Measurements from ENCODE around the gene TMPRSS9. TPM values are rescaled to one million over a fixed set of nuclear protein-coding genes. Genes with fewer than 3 reads are reported as not detected.
"Not testable (repeated sequence)": the region's sequence is repeated elsewhere in the genome, so short reads cannot be mapped to it uniquely, and the experiment has no call there.

Gene TMPRSS9
- total RNA-seq, 2 donors from 2014 or later: 0.25 to 0.34 TPM

DNA sequence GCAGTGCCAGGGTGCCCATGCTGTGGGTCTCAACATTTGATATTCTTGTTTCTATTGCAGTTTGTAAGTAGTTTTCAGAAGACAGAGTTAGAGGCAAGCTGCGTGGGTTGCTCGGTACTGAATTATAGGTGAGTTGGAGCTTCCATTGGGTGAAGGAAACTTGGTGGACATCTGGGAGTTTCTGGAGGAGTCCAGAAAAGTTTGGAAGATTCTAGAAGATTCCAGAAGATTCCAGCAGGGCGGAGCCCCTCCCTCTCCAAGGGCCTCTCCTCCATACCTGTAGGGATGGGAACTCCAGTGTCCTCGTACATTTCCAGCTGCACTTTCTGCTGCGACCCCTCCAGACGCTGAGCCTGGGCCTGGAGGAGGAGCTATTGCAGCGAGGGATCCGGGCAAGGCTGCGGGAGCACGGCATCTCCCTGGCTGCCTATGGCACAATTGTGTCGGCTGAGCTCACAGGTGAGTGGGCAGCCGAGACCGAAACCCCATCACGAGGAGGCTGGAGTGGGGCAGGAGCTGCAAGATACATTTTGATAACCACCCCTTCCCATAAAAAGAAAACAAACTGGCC is 38.8 kb downstream of the TMPRSS9 start:
- intact Hi-C loops (cut with DNase I, micrococcal nuclease): loop anchor here in 1 of 2 donors (10.0 kb wide), 1 partner anchor 124 kb away; no protein-coding TSS in a partner anchor
- DNase-seq: no peak
- ATAC-seq: no peak

DNA sequence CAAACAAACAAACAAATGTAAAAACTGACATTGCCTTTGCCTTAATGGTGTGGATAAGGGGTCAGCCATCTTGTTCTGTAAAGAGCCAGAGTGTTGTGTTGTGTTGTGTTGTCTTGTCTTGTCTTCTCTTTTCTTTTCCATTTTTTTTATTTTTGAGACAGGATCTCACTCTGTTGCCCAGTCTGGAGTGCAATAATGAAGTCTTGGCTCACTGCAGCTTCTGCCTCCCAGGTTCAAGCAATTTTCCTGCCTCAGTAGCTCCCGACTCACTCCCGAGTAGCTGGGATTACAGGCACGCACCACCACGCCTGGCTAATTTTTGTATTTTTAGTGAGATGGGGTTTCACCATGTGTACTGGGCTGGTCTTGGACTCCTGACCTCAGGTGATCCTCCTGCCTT is 39.5 kb downstream of the TMPRSS9 start:
- ATAC-seq (no peak), DNase-seq (no peak)
- intact Hi-C loops (cut with DNase I, micrococcal nuclease): loop anchor here in 1 of 2 donors (10.0 kb wide), 1 partner anchor 125 kb away; no protein-coding TSS in a partner anchor

DNA sequence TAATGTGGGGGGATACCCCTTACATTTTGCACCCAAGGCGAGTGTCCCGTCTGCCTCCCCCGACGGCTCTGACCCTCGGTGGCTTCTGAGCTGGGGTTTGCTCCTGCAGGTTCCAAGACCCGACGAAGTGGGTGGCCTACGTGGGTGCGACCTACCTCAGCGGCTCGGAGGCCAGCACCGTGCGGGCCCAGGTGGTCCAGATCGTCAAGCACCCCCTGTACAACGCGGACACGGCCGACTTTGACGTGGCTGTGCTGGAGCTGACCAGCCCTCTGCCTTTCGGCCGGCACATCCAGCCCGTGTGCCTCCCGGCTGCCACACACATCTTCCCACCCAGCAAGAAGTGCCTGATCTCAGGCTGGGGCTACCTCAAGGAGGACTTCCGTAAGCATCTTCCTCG is 48.2 kb downstream of the TMPRSS9 start:
- no peak for ATAC-seq
- intact Hi-C loops (cut with DNase I, micrococcal nuclease): no loop called here
- no peak for DNase-seq

GRCh38 chr19:2409352-2409912 is 49.4 kb downstream of the TMPRSS9 start:
- intact Hi-C loops (cut with DNase I, micrococcal nuclease): no loop called here
- ATAC-seq (no peak), DNase-seq (no peak)

DNA sequence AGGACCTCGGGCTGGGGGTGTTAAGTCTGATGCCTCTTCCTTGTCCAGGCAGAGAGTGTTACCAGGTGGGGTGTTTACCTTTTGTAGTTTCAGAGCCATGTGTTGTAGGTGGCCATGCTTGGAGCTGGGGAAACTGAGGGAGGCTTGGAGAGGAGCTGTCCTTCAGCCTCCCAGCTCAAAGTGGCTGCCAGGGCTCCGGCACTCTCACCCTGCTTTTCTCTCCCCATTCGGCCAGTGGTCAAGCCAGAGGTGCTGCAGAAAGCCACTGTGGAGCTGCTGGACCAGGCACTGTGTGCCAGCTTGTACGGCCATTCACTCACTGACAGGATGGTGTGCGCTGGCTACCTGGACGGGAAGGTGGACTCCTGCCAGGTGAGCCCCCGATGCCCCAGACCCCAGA is 50.0 kb downstream of the TMPRSS9 start:
- ATAC-seq: no peak
- DNase-seq: no peak
- intact Hi-C loops (cut with DNase I, micrococcal nuclease): no loop called here

DNA sequence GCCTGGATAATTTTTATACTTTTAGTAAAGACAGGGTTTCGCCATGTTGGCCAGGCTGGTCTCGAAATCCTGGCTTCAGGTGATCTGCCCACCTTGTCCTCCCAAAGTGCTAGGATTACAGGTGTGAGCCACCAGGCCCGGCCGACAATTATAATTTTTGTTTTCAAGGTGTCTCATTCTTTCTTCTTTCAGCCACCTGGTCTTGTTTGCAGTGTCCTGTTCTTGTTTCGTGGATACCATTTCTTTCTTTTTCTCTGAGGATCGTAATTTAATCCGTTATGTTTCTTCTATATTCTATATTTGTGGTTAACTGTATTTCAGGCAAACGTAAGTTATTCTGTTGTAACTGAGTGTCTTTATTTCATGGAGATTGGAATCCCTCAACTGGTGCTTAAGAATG is 51.6 kb downstream of the TMPRSS9 start:
- ATAC-seq: no peak
- intact Hi-C loops (cut with DNase I, micrococcal nuclease): no loop called here

GRCh38 chr19:2412449-2412848 is 52.4 kb downstream of the TMPRSS9 start:
- DNase-seq (no peak), ATAC-seq (no peak)
- intact Hi-C loops (cut with DNase I, micrococcal nuclease): no loop called here

More for the DNA sequence above, 51.6 kb downstream of the TMPRSS9 start:
- DNase-seq: no peak

DNA sequence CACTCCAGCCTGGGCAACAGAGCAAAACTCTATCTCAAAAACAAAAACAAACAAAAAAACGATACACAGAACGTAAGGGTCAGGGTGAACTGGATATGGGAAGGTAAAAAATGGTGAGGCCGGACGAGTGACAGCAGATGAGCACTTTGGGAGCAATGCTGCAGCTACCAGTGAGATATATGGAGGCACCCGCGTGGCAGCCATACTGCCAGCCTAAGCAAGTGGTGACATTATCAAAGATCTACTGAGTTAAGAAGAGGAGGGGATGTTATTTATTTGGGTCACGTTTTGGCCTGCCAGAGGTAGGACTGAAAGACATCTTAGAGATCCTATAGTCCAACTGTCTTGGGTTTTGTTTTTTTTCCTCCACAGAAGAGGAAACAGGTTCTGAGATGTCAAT is 53.1 kb downstream of the TMPRSS9 start:
- intact Hi-C loops (cut with DNase I, micrococcal nuclease): no loop called here
- DNase-seq (no peak), ATAC-seq (no peak)

- ATAC-seq (no peak), DNase-seq (no peak)
- intact Hi-C loops (cut with DNase I, micrococcal nuclease): no loop called here
These were observed 53.6 kb downstream of the TMPRSS9 start for GRCh38 chr19:2413629-2414028.

DNA sequence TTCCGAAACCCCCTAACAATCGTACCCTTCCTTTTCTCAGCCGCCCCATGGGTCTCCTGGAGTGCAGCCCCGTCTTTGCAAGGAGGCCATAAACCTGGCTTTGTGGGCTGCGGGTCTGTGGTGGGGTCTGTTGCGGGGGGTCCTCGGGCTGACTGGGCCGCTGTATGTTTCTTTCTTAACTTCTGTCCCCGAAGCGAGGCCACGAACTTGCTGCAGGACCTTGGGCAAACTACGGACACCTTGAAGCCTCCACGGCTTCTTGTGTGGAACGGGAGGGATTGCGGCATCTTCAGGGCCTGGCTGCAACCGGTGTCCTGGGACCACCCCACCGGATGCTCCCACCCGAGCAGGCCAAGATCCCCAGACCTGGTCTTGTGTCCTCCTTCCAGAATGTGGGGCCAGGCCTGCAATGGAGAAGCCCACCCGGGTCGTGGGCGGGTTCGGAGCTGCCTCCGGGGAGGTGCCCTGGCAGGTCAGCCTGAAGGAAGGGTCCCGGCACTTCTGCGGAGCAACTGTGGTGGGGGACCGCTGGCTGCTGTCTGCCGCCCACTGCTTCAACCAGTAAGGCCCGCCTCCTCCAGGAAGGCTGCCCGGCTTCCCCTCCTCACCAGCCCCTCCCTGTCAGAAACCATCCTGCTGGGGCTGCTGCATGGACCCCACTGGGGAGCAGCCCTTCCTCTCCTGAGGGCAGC is 55.4 kb downstream of the TMPRSS9 start:
- no peak for DNase-seq
- ATAC-seq: no peak
- intact Hi-C loops (cut with DNase I, micrococcal nuclease): no loop called here

DNA sequence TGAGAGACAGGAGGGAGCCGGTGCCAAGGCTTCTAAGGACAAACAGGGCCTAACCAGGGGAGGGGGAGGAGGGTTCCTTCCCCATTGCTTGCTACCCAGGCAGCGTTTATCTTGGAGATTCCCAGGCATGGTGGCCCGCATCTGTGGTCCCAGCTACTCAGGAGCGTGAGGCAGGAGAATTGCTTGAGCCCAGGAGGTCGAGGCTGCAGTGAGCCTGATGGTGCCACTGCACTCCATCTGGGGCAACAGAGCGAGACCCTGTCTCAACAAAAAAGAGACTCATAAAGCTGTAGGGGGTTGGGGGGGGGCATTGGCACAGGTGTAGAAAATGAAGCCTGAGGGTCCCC is 55.9 kb downstream of the TMPRSS9 start:
- DNase-seq (no peak), ATAC-seq (peak; percentile 17)
- intact Hi-C loops (cut with DNase I, micrococcal nuclease): no loop called here

DNA sequence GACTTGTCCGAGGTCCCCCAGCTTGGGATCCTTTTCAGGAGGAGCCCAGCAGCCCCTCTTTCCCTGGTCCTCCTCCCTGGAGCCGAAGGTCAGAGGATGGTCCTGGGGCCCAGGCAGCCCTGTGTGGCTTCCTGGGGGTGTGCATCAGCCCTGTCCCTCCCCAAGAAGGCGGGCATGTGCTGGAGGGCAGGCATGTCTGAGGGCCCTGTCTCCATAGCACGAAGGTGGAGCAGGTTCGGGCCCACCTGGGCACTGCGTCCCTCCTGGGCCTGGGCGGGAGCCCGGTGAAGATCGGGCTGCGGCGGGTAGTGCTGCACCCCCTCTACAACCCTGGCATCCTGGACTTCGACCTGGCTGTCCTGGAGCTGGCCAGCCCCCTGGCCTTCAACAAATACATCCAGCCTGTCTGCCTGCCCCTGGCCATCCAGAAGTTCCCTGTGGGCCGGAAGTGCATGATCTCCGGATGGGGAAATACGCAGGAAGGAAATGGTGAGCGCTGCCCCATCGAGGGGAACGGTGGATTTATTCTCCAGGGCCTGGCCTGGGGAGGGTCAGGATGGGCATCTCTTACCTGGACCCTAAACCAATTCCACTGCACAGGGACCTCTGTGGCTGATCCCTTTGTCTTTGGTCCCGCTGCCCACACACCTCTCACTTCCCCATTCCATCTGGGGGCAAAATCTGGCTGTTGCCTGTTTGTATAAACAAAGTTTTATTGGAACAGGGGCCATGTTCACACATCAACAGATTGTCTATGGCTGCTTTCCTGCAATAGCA is 56.4 kb downstream of the TMPRSS9 start:
- ATAC-seq (peak; percentile 22), DNase-seq (no peak)
- intact Hi-C loops (cut with DNase I, micrococcal nuclease): no loop called here

DNA sequence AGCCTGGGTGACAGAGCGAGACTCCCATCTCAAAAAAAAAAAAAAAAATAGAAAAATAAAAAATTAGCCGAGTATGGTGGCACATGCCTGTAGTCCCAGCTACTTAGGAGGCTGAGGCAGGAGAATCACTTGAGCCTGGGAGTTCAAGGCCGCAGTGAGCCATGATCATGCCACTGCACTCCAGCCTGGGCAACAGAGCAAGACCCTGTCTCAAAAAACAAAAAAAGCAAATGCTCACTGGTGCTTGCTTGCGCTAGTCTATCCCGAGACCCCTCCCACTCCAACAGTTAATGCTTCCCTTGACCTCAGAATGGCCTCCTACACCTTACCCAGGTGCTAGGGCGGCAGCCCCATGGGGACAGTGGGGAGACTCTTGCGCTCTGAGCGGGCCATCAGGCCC is 57.4 kb downstream of the TMPRSS9 start:
- DNase-seq; intact Hi-C loops (cut with DNase I, micrococcal nuclease); ATAC-seq: not testable (repeated sequence)

GRCh38 chr19:2417881-2418406 is 57.9 kb downstream of the TMPRSS9 start:
- intact Hi-C loops (cut with DNase I, micrococcal nuclease): no loop called here
- ATAC-seq: no peak
- no peak for DNase-seq

GRCh38 chr19:2419754-2420153 is 59.7 kb downstream of the TMPRSS9 start:
- intact Hi-C loops (cut with DNase I, micrococcal nuclease): no loop called here

GRCh38 chr19:2420490-2420889 is 60.4 kb downstream of the TMPRSS9 start:
- no peak for ATAC-seq
- no peak for DNase-seq
- intact Hi-C loops (cut with DNase I, micrococcal nuclease): no loop called here

More at GRCh38 chr19:2419754-2420153, 59.7 kb downstream of the TMPRSS9 start:
- DNase-seq: no peak
- ATAC-seq: no peak

DNA sequence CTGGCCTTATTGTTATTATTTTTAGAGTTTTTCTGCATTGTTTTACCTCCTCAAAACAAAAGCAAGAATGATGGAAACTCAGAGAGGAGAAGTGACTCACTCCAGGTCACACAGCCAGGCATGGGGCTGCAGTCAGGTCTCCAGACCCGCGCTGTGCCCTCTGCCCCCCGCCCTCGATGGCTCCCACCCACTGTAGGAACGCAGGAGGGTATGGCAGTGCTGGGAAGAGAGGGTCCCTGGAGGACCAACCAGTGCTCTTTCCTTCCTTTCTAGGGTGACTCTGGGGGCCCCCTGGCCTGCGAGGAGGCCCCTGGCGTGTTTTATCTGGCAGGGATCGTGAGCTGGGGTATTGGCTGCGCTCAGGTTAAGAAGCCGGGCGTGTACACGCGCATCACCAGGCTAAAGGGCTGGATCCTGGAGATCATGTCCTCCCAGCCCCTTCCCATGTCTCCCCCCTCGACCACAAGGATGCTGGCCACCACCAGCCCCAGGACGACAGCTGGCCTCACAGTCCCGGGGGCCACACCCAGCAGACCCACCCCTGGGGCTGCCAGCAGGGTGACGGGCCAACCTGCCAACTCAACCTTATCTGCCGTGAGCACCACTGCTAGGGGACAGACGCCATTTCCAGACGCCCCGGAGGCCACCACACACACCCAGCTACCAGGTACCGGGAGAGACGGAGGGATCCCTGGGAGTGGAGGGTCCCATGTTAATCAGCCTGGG is 61.7 kb downstream of the TMPRSS9 start:
- intact Hi-C loops (cut with DNase I, micrococcal nuclease): no loop called here
- DNase-seq (no peak), ATAC-seq (no peak)

DNA sequence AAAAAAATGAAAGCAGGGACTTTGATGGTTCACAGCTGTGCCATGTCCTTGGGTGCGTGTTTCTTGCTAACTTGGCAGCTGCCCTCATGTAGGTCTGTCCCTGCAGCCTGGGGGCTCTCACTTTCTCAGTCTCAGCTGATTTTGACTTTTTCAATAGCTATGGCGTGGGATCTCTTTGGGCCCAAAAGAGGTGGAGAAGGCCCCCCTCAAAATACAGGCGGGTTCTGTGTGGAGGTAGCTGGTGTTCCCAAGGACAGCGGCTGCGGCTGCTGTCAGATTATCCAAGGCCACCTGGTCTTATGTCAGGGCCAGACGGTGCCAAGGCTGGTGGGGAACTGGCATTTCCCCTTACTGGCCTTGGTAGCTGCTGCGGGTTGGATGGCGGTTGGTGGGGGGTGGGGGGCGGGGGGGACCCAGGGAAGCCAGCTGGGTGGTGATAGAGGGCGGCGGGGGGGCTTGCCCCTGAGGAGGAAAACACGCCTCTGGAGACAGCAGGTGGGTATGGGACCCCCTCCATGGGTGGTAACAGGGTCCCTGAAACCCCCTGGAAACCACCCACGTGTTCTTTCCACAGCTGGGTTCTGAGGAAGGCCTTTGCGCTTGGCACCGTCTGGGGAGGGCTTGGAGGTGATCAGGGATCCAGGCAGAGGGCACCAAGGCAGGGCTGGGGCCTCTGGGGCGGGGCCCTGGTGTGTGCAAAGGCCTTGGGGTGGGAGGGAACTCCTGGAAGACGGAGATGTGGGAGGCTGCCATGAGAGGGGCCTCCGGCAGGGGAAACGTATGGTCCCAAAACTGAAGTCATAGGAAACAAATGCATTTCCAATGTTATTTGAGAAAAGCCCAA is 63.2 kb downstream of the TMPRSS9 start:
- DNase-seq: no peak
- no peak for ATAC-seq
- intact Hi-C loops (cut with DNase I, micrococcal nuclease): no loop called here
